ENCODE data around the gene GABRB2.

Gene GABRB2

DNA sequence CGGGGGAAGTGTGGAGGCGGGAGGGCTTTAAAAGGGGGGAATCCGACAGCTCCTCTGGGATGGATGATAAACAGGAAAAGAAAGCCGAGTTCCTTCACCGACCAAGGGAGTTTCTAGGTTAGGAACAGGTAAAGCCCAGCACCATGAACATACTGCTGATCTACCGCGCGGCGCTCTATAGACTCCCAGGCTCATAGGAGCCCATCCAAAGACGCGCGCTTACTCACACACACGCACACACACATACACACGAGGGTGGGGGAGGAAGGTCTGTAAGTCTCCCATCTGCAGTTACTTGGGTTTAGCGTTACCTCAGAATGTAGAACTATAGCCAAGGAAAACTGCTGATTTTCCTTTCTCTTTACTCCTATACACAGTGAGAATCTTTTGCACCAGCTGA is 2.6 kb upstream of the GABRB2 start:
- Histone ChIP-seq H3K4me1 (no peaks in the 10 kb centered on the region), H3K9me3 (no peaks in the 10 kb centered on the region), H3K27me3 (peaks cover 28% of the 10 kb centered on the region), H3K4me3 (ENCODE audit: low read depth, low read length) (no peak overlapping the region), H3K36me3 (no peaks in the 10 kb centered on the region)
- DNase-seq = no peak
- TF ChIP-seq, protein P1, sequence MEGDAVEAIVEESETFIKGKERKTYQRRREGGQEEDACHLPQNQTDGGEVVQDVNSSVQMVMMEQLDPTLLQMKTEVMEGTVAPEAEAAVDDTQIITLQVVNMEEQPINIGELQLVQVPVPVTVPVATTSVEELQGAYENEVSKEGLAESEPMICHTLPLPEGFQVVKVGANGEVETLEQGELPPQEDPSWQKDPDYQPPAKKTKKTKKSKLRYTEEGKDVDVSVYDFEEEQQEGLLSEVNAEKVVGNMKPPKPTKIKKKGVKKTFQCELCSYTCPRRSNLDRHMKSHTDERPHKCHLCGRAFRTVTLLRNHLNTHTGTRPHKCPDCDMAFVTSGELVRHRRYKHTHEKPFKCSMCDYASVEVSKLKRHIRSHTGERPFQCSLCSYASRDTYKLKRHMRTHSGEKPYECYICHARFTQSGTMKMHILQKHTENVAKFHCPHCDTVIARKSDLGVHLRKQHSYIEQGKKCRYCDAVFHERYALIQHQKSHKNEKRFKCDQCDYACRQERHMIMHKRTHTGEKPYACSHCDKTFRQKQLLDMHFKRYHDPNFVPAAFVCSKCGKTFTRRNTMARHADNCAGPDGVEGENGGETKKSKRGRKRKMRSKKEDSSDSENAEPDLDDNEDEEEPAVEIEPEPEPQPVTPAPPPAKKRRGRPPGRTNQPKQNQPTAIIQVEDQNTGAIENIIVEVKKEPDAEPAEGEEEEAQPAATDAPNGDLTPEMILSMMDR (IDR thresholded peaks at IDR 0.05; ENCODE audit: low read depth, low read length) = no peak

GRCh38 chr5:161548487-161549094 is 2.1 kb upstream of the GABRB2 start:
- Histone ChIP-seq H3K36me3 (no peaks in the 10 kb centered on the region), H3K4me1 (no peaks in the 10 kb centered on the region), H3K27me3 (peaks cover 28% of the 10 kb centered on the region), H3K4me3 (ENCODE audit: low read depth, low read length) (no peak overlapping the region), H3K9me3 (no peaks in the 10 kb centered on the region)
- TF ChIP-seq, protein P1 (IDR thresholded peaks at IDR 0.05; ENCODE audit: low read depth, low read length) = no peak
- no peak for DNase-seq

DNA sequence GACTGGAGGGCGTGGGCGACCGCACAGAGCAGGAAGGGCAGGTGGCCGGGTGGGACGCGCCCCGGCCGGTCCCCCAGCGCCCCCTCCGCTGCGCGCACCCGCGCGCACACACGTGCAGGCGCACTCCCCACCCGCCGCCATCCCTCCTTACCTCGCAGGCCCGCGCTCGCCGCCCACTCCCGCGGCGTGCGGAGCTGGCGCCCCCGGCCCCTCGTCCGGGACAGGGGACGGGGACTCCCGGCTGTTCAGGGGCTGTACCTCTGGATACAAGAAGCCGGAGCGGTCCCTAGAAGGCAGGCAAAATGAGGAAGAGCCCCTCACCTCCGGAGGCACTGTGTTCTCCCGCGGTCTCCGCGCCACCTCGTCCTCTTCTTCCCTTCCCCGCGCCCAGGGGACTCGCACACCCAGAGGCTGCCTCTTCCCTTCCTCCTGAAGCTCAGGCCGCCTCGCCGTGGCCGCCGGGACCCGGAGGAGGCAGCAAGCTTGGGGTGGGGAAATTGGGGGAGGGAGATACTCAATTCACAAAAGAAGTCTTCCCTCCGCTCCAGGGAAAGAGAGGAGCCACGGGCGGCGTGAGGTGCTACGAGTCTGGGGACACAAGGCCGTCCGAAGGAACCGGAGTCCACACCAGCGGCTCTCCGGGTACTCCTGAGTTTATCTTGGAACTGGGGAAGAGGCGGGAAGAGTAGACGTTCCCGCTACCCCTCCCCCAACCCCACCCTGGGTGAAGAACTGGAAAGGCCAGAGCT is 1.4 kb upstream of the GABRB2 start:
- Histone ChIP-seq H3K36me3 (no peaks in the 10 kb centered on the region), H3K4me3 (ENCODE audit: low read depth, low read length) (peak overlapping the region; percentile 78), H3K27me3 (peaks cover 28% of the 10 kb centered on the region), H3K4me1 (no peaks in the 10 kb centered on the region), H3K9me3 (no peaks in the 10 kb centered on the region)
- DNase-seq = no peak
- TF ChIP-seq, protein P1 (IDR thresholded peaks at IDR 0.05; ENCODE audit: low read depth, low read length) = no peak

- TF ChIP-seq, protein P1 (IDR thresholded peaks at IDR 0.05; ENCODE audit: low read depth, low read length) = no peak
- Histone ChIP-seq H3K36me3 (no peaks in the 10 kb centered on the region), H3K9me3 (no peaks in the 10 kb centered on the region), H3K4me3 (ENCODE audit: low read depth, low read length) (peak overlapping the region; percentile 78), H3K4me1 (no peaks in the 10 kb centered on the region), H3K27me3 (peaks cover 28% of the 10 kb centered on the region)
- no peak for DNase-seq
These were observed 847 bp upstream of the GABRB2 start for GRCh38 chr5:161547406-161547737.

DNA sequence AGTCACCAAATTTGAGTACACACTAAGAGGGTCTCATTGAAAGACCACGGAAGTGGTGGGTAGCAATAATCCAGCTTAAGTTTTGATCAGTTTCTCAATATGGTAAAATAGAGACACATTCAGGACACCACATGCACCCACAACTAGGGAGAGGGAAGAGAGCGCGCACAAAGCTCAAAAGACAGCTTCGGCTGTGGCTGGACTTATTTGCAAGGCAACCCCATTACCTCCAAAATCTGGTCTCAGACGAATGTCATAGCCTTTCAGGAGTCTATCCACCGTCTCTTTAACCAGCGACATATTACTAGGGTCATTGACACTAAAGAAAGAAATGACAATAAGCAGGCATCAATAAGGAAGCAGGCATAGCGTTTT is 443 bp downstream of the GABRB2 start:
- TF ChIP-seq, protein P1 (IDR thresholded peaks at IDR 0.05; ENCODE audit: low read depth, low read length) = no peak
- peak overlapping the region; percentile 78 for H3K4me3 ChIP-seq (ENCODE audit: low read depth, low read length)

More for the DNA sequence above, 443 bp downstream of the GABRB2 start:
- Histone ChIP-seq H3K36me3 (no peaks in the 10 kb centered on the region), H3K27me3 (peaks cover 28% of the 10 kb centered on the region), H3K9me3 (no peaks in the 10 kb centered on the region), H3K4me1 (no peaks in the 10 kb centered on the region)
- DNase-seq = no peak

All from BE2C (cell line).